ENCODE results near the gene UBE2D4.
"Not testable (repeated sequence)": the region's sequence is repeated elsewhere in the genome, so short reads cannot be mapped to it uniquely, and the experiment has no call there.

UBE2D4 gene

GRCh38 chr7:43925984-43926797, at the start of gene UBE2D4:
TSS of gene UBE2D4 (plus strand) at chr7:43926436. CDS start at chr7:43926533, 97 bp downstream.
- no peak for TF ChIP-seq ZNF274 (IDR thresholded peaks at IDR 0.05; ENCODE audit: low read depth, low read length)
- peak within 1 kb of the TSS; percentile 86 for H3K4me3 ChIP-seq (ENCODE audit: low read length)

GRCh38 chr7:43876976-43877745, 49.1 kb upstream of the UBE2D4 start:
- no peak overlapping the region for H3K4me3 ChIP-seq (ENCODE audit: low read length)

GRCh38 chr7:43877968-43878864, 48.0 kb upstream of the UBE2D4 start:
- TF ChIP-seq ZNF274 (IDR thresholded peaks at IDR 0.05; ENCODE audit: low read depth, low read length): no peak
- H3K4me3 ChIP-seq (ENCODE audit: low read length): no peak overlapping the region

More at GRCh38 chr7:43876976-43877745, 49.1 kb upstream of the UBE2D4 start:
- no peak for TF ChIP-seq ZNF274 (IDR thresholded peaks at IDR 0.05; ENCODE audit: low read depth, low read length)

GRCh38 chr7:43878867-43879266, 47.4 kb upstream of the UBE2D4 start:
- no peak for TF ChIP-seq ZNF274 (IDR thresholded peaks at IDR 0.05; ENCODE audit: low read depth, low read length)
- no peak overlapping the region for H3K4me3 ChIP-seq (ENCODE audit: low read length)

GRCh38 chr7:43879477-43879876, 46.8 kb upstream of the UBE2D4 start:
- no peak overlapping the region for H3K4me3 ChIP-seq (ENCODE audit: low read length)
- TF ChIP-seq ZNF274 (IDR thresholded peaks at IDR 0.05; ENCODE audit: low read depth, low read length): no peak

GRCh38 chr7:43880596-43880995, 45.6 kb upstream of the UBE2D4 start:
- H3K4me3 ChIP-seq (ENCODE audit: low read length): no peak overlapping the region
- no peak for TF ChIP-seq ZNF274 (IDR thresholded peaks at IDR 0.05; ENCODE audit: low read depth, low read length)

- no peak for TF ChIP-seq ZNF274 (IDR thresholded peaks at IDR 0.05; ENCODE audit: low read depth, low read length)
- H3K4me3 ChIP-seq (ENCODE audit: low read length): no peak overlapping the region
Observed at GRCh38 chr7:43884209-43884608, 42.0 kb upstream of the UBE2D4 start.

GRCh38 chr7:43884617-43885016, 41.6 kb upstream of the UBE2D4 start:
- H3K4me3 ChIP-seq (ENCODE audit: low read length): no peak overlapping the region
- TF ChIP-seq ZNF274 (IDR thresholded peaks at IDR 0.05; ENCODE audit: low read depth, low read length): no peak

GRCh38 chr7:43888993-43889945, 37.0 kb upstream of the UBE2D4 start:
- H3K4me3 ChIP-seq (ENCODE audit: low read length): no peak overlapping the region

GRCh38 chr7:43890468-43890867, 35.8 kb upstream of the UBE2D4 start:
- no peak overlapping the region for H3K4me3 ChIP-seq (ENCODE audit: low read length)
- TF ChIP-seq ZNF274 (IDR thresholded peaks at IDR 0.05; ENCODE audit: low read depth, low read length): no peak

More at GRCh38 chr7:43888993-43889945, 37.0 kb upstream of the UBE2D4 start:
- TF ChIP-seq ZNF274 (IDR thresholded peaks at IDR 0.05; ENCODE audit: low read depth, low read length): no peak

GRCh38 chr7:43891069-43891955, 34.9 kb upstream of the UBE2D4 start:
- H3K4me3 ChIP-seq (ENCODE audit: low read length): no peak overlapping the region
- no peak for TF ChIP-seq ZNF274 (IDR thresholded peaks at IDR 0.05; ENCODE audit: low read depth, low read length)

- H3K4me3 ChIP-seq (ENCODE audit: low read length): no peak overlapping the region
- no peak for TF ChIP-seq ZNF274 (IDR thresholded peaks at IDR 0.05; ENCODE audit: low read depth, low read length)
Observed at GRCh38 chr7:43895847-43896415, 30.3 kb upstream of the UBE2D4 start.

- not testable (repeated sequence) for H3K4me3 ChIP-seq (ENCODE audit: low read length)
Observed at GRCh38 chr7:43898571-43898970, 27.7 kb upstream of the UBE2D4 start.
